Urinary bladder (tissue), 4 donors: ENCODE measurements around the gene PCBP1. TPM values are rescaled to one million over a fixed set of nuclear protein-coding genes. Genes with fewer than 3 reads are reported as not detected.
"Not testable (repeated sequence)": the region's sequence is repeated elsewhere in the genome, so short reads cannot be mapped to it uniquely, and the experiment has no call there.

ENCODE experiments used
- DNase-seq: peaks from one replicate; pipeline ENCODE4 v3.0.0-alpha.2; 2015; ENCODE audit errors: extremely low spot score
- H3K27ac ChIP-seq: one replicate; pipeline ENCODE4 v1.5.1; 2013; ENCODE audit warnings: low read depth, mild to moderate bottlenecking, moderate library complexity
- H3K36me3 ChIP-seq: one replicate; pipeline ENCODE4 v1.6.1; 2013; ENCODE audit warnings: mild to moderate bottlenecking, moderate library complexity; ENCODE audit not compliant: insufficient read depth
- H3K4me1 ChIP-seq: one replicate; pipeline ENCODE4 v1.6.1; 2013; ENCODE audit warnings: mild to moderate bottlenecking, moderate library complexity; ENCODE audit not compliant: insufficient read depth
- H3K4me3 ChIP-seq: one replicate; pipeline ENCODE4 v1.5.1; 2013; ENCODE audit warnings: low read depth, low read length
- WGBS: extraction: QIAGEN DNeasy Blood & Tissue Kit; methylation state at CpG from one replicate; pipeline ENCODE4 v1.1.7; 2013; 5-methylcytosine and 5-hydroxymethylcytosine counted together
- polyA plus RNA-seq: library from polyadenylated mRNA; stranded (reverse); fragments of 200-250 nt; gene quantifications from one replicate; pipeline ENCODE4 v1.2.3, GENCODE V29; 2013
- total RNA-seq: library from RNA; depleted of rRNA; stranded (reverse); fragments of >200 nt; gene quantifications from one replicate; pipeline ENCODE4 v1.2.3, GENCODE V29; 2014
- donor health status: healthy with polysubstance abuse.
- donor health status: healthy.

Gene PCBP1
- total RNA-seq (51.8 TPM), polyA plus RNA-seq (370 TPM)

DNA sequence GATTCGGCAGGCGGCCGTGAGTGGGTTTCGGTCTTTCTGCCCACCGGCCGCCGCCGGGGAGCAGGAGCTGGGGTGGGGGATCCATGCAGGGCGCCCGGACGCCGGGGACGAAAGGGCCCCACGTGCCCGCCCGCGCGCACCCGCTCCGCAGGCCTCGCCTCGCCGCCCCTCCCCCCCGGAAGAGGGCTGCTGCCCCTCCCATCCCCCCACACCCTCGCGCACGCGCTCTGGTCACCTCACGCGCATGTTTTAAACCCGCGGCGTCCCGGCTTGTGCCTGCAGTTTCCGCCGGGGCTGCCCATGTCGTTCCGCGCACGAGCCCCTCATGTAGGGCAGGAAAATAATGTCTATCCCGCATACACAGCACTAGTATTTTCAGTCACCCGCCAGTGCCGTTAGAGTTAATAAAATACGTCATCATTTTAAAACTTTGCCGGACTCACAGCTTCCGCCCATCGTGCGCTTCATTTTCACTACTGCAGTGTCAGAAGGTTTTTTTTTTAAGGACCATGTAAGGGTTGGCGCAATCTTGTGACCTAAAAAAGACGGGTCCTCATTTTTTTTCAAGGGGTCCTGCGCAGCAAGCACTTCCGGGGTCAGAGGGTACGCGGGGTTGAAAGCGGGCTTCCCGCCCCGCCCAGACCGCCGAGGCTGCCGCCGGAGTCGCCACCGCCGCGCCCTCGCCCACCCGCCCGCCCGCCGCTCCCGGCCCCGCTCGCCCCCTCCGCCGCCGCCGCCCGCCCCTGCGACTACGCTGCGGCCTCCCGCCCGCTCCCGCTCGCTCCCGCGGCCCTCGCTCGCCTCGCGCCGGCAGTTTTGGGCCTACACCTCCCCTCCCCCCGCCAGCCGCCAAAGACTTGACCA lies at the start of gene PCBP1:
PCBP1 (plus strand) TSS at position 640 of the 864 bp plus-strand sequence. CDS start 267 bp downstream, outside the sequence.
- Histone ChIP-seq H3K27ac (peak within 1 kb of the TSS; percentile 100), H3K4me3 (peak within 1 kb of the TSS; percentile 80), H3K36me3 (no peaks in the 10 kb centered on the region), H3K4me1 (peaks cover 4% of the 10 kb centered on the region)
- peak; percentile 91 for DNase-seq
- WGBS, result under 1% methylated on average over 94 of the region's 94 CpGs

DNA sequence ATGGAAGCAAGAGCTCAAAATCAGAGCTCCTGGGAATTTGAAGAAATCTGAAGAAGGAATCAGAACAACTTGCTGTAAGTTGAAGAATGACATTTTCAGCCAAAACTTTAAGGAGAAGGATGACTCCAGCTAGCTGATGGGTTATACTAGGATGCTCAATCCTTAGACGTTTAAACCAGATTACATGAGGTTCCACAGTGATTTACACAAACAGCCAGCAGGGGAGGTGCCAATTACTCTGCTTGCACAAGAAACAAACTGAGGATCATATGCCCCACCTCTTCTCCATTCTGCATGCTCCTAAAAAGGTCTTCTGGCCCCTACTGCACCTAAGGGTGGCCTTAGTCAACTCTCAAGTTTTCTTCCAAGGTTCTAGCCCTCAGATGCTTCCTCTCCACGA lies 47.9 kb upstream of the PCBP1 start:
- H3K4me3 ChIP-seq, result no peak overlapping the region
- no peak for DNase-seq
- H3K4me1 ChIP-seq, result no peaks in the 10 kb centered on the region
- H3K36me3 ChIP-seq, result no peaks in the 10 kb centered on the region
- WGBS, result 80% methylated on average over 2 of the region's 2 CpGs
- no peak overlapping the region for H3K27ac ChIP-seq

DNA sequence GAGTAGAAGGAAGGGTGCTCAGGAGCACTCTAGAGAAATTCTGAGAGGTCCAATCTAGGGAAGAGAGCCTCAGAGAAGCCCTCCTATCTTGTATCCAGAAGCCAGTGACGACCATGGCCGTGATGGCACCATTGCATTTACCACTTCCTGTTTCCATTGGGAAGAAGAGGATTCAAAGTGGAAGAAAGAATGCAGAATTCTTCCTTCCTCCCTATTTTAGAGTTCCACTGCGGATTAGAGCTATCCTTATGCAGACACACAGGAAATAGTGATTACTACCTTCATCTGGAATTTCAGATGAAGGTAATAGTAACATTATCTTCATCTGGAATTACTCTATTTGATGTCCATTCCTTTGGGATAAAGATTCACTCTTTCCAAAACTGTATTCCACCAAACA lies 45.6 kb upstream of the PCBP1 start:
- Histone ChIP-seq H3K27ac (no peak overlapping the region), H3K4me3 (no peak overlapping the region), H3K36me3 (peaks cover 4% of the 10 kb centered on the region), H3K4me1 (no peaks in the 10 kb centered on the region)
- 84% methylated on average over 3 of the region's 3 CpGs for WGBS
- DNase-seq, result no peak

- Histone ChIP-seq H3K36me3 (peaks cover 6% of the 10 kb centered on the region), H3K27ac (no peak overlapping the region), H3K4me3 (no peak overlapping the region), H3K4me1 (no peaks in the 10 kb centered on the region)
- WGBS, result 95% methylated on average over 2 of the region's 2 CpGs
- DNase-seq, result no peak
Measured at GRCh38 chr2:70042246-70042645, 45.0 kb upstream of the PCBP1 start.

DNA sequence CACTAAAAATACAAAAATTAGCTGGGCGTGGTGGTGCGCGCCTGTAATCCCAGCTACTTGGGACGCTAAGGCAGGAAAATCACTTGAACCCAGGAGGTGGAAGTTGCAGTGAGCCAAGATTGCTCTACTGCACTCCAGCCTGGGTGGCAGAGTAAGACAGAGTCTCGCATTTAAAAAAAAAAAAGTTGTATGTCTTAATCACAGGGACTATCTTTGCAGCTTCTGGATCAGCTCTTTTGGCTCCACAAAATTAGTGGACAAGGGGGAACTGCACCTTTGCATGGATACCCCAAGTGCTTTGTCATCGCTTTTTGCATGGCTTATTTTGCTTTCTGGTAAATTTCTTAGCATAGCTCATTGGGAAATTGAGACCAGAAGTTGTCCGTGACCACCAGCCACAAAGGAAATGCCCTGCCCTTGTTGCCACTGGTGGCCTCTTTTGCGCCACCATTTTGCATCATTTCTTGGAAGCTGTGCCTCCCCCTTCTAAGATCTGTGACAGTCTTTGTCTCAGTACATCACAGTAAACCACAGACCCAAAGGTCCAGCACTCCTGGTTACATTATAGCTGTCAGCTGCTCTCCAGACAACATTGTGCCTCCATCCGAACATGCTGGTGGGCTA lies 43.9 kb upstream of the PCBP1 start:
- Histone ChIP-seq H3K27ac (no peak overlapping the region), H3K4me3 (no peak overlapping the region), H3K4me1 (no peaks in the 10 kb centered on the region), H3K36me3 (peaks cover 6% of the 10 kb centered on the region)
- DNase-seq, result no peak
- 93% methylated on average over 9 of the region's 9 CpGs for WGBS

- Histone ChIP-seq H3K4me3 (no peak overlapping the region), H3K4me1 (no peaks in the 10 kb centered on the region), H3K36me3 (peaks cover 6% of the 10 kb centered on the region), H3K27ac (no peak overlapping the region)
- DNase-seq, result no peak
- WGBS, result 94% methylated on average over 15 of the region's 15 CpGs
Measured at GRCh38 chr2:70044290-70045040, 42.8 kb upstream of the PCBP1 start.

DNA sequence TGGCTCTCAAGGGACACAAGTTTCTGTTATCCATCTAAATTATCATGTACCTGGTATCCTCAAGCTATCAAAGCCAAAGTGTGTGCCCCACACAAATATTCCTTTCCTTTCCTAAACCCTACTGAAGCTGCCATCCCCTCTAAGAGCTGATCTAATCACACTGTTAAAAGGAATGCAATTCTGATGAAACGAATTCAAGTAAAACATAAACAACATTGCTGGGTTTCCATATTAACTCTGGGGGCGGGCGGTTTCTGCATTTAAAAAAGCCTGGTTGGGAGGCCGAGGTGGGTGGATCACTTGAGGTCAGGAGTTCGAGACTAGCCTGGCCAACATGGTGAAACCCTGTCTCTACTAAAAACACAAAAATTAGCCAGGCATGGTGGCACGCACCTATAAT lies 41.9 kb upstream of the PCBP1 start:
- H3K36me3 ChIP-seq, result peaks cover 6% of the 10 kb centered on the region
- WGBS, result 84% methylated on average over 6 of the region's 6 CpGs
- DNase-seq, result no peak
- H3K27ac ChIP-seq, result no peak overlapping the region
- H3K4me3 ChIP-seq, result no peak overlapping the region
- no peaks in the 10 kb centered on the region for H3K4me1 ChIP-seq

- Histone ChIP-seq H3K4me1 (no peaks in the 10 kb centered on the region), H3K4me3 (no peak overlapping the region), H3K27ac (no peak overlapping the region), H3K36me3 (peaks cover 6% of the 10 kb centered on the region)
- no peak for DNase-seq
- 89% methylated on average over 2 of the region's 2 CpGs for WGBS
Measured at GRCh38 chr2:70045932-70046331, 41.3 kb upstream of the PCBP1 start.

DNA sequence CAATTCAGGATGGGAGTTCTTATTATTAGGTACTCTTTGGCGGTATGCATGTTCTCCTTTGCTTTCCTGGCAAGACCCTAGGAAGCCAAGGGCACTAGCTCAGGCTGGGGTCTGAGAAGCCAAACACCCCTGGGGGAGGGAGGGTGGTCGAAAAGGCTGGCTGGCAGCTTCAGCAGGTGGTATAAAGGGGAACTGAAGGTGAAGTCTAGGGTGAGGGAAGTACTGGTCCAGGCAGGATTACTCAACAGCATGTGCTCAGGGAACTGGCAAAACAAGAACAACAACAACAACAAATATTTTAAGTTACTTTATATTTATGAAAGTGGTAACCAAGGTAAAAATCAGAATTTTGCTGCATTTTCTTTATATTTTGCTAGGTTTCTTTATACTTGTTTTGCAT lies 40.7 kb upstream of the PCBP1 start:
- no peaks in the 10 kb centered on the region for H3K4me1 ChIP-seq
- no peak overlapping the region for H3K4me3 ChIP-seq
- H3K36me3 ChIP-seq, result peaks cover 6% of the 10 kb centered on the region
- WGBS, result 81% methylated on average over 2 of the region's 2 CpGs
- no peak overlapping the region for H3K27ac ChIP-seq
- DNase-seq, result no peak

- Histone ChIP-seq H3K4me1 (no peaks in the 10 kb centered on the region), H3K27ac (no peak overlapping the region), H3K4me3 (no peak overlapping the region), H3K36me3 (peaks cover 6% of the 10 kb centered on the region)
- no peak for DNase-seq
- 91% methylated on average over 5 of the region's 5 CpGs for WGBS
Measured at GRCh38 chr2:70047451-70047850, 39.8 kb upstream of the PCBP1 start.

GRCh38 chr2:70049255-70049654 lies 38.0 kb upstream of the PCBP1 start:
- Histone ChIP-seq H3K36me3 (peaks cover 6% of the 10 kb centered on the region), H3K27ac (no peak overlapping the region), H3K4me3 (no peak overlapping the region), H3K4me1 (no peaks in the 10 kb centered on the region)
- DNase-seq, result no peak
- 92% methylated on average over 1 of the region's 1 CpG for WGBS

- H3K36me3 ChIP-seq, result peaks cover 11% of the 10 kb centered on the region
- H3K27ac ChIP-seq, result no peak overlapping the region
- no peak overlapping the region for H3K4me3 ChIP-seq
- 84% methylated on average over 5 of the region's 5 CpGs for WGBS
- DNase-seq, result no peak
- H3K4me1 ChIP-seq, result no peaks in the 10 kb centered on the region
Measured at GRCh38 chr2:70050631-70051425, 36.4 kb upstream of the PCBP1 start.

DNA sequence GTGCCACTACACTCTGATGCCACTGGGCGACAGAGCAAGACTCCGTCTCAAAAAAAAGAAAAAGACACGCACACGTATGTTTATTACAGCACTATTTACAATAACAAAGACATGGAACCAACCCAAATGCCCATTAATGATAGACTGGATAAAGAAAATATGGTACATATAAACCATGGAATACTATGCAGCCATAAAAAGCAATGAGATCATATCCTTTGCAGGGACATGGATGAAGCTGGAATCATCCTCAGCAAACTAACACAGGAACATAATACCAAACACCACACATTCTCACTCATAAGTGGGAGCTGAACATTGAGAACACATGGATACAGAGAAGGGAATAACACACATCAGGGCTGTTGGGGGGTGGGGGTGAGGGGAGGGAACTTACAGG lies 32.0 kb upstream of the PCBP1 start:
- not testable (repeated sequence) for DNase-seq, H3K4me3 ChIP-seq, H3K4me1 ChIP-seq, H3K36me3 ChIP-seq, H3K27ac ChIP-seq
- WGBS, result 83% methylated on average over 4 of the region's 4 CpGs
